Medulla oblongata (tissue), 1 donor: ENCODE measurements around the gene TIMP4.

Experiments
- DNase-seq: peaks from one replicate; pipeline ENCODE4 v3.0.0-alpha.2; 2015; ENCODE audit errors: extremely low spot score

TIMP4 gene

DNA sequence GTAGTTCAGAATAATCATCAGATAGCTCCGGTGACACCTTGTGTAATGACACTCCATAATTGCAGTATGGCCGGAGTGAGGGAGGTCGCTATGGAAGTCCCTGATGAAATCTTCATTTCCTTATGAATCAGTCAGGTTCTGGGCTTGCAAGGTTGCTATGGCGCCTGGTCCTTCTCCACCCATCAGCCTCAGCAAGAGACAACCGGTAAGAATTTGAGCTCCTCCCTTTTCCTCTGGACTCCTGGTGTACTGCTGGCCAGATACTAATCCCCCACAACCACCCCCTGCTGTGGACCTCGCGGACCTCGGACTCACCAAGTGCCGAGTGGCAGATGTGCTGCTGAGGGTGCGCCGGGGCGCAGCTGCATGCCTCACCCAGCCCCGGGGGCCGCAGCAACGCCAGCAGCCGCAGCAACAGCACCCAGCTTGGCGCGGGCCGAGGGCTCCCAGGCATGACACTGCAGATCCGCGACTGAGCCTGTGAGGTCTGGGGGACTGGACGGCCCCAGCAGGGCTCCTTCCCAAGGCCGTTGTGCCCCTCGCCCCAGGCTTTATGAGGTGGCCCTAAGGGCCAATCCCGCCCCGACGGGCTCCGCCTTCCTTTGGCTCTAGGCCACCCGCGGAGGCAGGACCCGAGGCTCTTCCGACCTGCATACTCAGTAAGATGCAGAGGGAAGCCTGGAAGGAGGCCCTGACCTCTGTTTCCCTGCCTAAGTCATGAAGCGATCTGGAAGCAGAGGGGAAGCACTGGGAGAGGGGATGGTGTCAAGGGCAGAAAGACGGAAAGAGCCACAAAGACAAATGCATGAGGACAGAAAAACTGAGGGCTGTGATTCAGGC is at the start of gene TIMP4:
Gene TIMP4 (minus strand): TSS at position 526 of the 840 bp plus-strand sequence. CDS start 72 bp downstream, at position 454.
- peak; percentile 26 for DNase-seq

DNA sequence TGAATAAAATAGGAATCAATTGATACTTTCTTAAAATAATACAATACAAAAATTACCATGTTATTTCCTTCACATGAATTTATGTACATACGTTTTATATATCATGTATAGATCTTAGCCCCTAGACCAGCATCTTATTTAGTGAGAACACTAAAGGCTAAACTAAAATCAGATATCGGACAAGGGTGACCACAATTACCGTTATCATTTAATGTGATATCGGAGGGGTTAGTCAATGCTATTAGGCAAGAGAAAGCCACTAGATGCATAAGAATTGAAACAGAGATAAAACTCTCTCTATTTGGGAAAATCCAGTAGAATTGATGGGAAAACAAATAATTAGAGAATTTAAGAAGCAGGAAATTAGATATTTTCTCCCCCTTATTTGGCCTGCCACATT is 46.5 kb upstream of the TIMP4 start:
- no peak for DNase-seq

DNA sequence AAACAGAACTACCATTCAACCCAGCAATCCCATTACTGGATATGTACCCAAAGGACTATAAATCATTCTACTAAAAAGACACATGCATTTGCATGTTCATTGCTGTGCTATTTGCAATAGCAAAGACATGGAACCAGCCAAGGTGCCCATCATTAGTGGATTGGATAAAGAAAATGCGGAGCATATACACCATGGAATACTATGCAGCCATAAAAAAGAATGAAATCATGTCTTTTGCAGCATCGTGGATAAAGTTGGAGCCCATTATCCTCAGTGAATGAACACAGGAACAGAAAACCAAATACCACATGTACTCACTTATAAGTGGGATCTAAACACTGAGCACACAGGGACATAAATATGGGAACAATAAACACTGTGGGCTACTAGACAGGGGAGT is 43.1 kb upstream of the TIMP4 start:
- no peak for DNase-seq

GRCh38 chr3:12198301-12198700 is 39.6 kb upstream of the TIMP4 start:
- no peak for DNase-seq

GRCh38 chr3:12197475-12197874 is 38.8 kb upstream of the TIMP4 start:
- no peak for DNase-seq

- DNase-seq, result no peak
These were observed 38.0 kb upstream of the TIMP4 start for GRCh38 chr3:12196684-12197083.

DNA sequence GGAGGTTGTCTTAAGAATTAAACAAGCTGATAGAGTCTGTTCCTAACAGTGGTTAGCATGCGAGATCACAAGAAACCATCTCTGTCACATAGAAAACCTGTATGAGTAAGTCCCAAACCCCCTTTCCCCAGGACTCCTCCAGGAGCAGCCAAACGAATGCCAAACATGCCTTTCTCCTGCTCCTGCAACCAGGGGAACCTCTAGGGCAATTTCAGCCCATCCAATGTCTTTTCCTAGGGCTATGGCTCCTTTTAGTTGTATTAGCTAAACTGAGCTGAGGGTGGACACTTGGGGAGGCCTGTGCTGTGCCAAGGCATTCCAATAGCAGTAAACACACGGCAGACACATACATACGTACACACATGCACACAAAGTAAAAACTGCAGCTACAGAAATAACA is 36.5 kb upstream of the TIMP4 start:
- DNase-seq, result no peak

- no peak for DNase-seq
These were observed 36.0 kb upstream of the TIMP4 start for GRCh38 chr3:12194669-12195161.

- no peak for DNase-seq
These were observed 35.5 kb upstream of the TIMP4 start for GRCh38 chr3:12194209-12194608.

DNA sequence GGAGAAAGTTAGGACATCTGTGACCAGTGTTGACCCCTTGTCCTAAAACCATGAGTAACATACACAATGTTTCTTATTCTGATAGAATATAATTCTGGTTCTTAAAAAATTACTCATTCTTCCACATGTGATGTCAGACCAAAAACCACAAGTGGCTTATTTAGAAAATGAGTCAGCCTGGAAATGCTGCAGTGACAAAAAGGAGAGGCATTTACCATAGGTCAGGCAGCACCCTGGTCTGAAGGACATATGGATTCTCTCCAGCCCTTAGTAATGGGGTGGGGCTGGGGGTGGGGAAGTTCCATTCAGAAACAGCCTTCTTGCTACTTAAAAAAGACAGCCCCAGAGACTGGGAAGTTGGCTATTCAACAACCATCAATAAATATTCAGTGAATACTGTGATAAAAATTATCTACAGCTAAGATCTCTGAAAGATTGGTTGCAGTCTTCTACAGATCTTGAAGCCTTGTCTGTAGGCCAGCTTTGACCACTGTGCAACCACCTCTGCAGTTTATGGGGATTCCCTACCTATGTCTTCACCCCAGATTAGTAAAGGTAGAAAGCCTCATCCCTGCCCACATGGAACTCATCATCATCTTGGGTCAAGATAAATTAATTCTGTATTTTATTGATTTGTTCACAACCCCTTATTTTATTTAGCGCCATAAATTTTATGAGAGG is 34.9 kb upstream of the TIMP4 start:
- no peak for DNase-seq

DNA sequence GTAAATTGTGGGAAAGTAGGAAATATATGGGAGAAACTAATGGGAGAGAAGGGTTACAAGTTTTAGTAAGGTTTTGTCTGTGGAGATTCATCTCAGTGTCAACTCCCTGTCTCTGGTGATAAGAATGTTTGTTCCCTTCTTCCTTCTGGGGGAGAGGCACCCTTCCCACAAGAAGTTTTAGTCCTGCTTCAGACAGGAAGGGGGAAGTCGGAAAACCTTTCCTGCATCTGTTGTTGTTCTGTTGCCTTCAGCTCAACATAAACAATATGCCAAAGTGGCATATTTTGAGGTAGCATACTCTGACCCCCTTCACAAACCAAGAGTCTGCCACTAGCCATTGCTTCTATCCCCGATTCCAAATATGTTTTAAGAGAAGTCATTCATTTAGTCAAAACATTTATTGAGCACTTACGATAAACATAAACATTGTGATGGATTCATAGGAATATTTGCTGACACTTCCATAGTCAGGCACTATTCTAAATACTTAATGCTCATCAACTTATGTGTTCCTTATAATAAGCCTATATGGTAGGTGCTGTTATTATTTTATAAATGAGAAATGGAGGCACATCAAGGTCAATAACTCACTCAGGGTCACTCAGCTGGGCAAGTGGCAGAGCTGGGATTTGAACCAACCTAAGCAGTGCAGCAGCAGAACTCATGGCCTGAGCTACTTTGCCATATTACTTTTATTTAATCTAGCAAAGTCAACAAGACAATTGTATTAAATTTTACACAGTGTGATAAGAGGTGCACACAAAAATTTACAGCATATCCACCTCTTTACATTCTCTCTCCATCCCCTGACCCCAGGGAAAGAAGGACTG is 34.2 kb upstream of the TIMP4 start:
- DNase-seq, result no peak

GRCh38 chr3:12192173-12192572 is 33.5 kb upstream of the TIMP4 start:
- DNase-seq, result no peak

- no peak for DNase-seq
These were observed 32.8 kb upstream of the TIMP4 start for GRCh38 chr3:12191559-12191958.

DNA sequence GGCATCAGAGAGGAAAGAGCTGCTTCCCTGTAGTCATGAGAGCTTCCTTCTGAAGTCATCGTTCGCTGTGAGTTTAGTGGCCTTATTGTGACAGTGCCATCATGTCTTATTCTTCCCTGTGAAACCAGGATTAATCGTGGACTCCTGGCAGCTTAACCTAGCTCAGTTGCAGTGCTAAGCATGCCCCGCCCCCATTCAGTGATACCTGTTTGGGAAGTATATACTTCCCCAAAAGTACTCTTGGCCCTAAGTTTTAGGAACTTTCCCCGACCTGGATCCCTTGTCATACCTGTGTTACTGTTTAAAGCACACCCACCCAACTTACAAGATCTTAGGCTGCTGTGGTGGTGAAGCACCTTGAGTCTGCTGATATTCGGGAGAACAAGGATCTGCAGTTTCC is 32.1 kb upstream of the TIMP4 start:
- DNase-seq, result no peak

DNA sequence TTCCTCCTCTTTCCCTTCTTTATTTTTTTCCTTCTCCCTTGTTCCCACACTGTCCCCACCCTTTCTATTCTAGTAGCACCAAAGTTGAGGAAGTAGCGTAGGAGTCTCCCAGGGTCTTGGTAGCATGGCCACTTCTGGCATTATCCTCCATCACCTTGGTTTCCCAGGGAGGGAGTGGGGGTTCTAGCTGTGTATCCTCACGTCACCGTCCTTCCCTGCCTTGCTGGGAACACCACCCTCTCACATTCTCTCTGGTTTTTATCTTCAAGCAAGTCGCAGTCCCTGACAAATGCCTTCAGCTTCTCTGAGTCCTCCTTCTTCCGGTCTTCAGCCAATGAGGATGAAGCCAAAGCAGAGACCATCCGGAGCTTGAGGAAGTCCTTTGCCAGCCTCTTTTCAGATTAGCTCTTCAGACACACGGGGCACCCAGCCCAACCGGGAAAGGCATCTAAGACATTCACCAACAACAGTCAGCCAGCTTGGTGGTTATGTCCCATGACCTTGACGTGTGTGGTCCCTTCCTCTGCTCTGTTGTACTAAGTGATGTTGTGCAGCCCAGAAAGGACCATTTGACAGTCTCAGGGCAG is 31.6 kb upstream of the TIMP4 start:
- DNase-seq, result no peak

- no peak for DNase-seq
These were observed 30.1 kb upstream of the TIMP4 start for GRCh38 chr3:12188681-12189287.

DNA sequence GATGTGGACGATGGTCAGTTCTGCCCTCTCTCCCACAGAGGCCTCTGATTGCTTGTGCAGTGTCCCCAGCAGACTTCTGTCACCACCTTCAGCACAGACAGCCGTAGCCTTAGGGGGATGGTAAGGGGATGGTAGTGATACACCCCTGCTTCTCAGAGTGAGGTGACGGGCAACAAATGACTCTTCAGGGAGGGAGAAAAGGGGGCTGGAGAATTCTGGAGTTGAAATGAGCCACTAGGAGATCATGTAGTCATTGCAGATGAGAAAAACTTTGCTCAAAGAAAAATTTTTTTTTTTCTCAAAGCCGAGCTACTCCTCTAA is 29.6 kb upstream of the TIMP4 start:
- no peak for DNase-seq

DNA sequence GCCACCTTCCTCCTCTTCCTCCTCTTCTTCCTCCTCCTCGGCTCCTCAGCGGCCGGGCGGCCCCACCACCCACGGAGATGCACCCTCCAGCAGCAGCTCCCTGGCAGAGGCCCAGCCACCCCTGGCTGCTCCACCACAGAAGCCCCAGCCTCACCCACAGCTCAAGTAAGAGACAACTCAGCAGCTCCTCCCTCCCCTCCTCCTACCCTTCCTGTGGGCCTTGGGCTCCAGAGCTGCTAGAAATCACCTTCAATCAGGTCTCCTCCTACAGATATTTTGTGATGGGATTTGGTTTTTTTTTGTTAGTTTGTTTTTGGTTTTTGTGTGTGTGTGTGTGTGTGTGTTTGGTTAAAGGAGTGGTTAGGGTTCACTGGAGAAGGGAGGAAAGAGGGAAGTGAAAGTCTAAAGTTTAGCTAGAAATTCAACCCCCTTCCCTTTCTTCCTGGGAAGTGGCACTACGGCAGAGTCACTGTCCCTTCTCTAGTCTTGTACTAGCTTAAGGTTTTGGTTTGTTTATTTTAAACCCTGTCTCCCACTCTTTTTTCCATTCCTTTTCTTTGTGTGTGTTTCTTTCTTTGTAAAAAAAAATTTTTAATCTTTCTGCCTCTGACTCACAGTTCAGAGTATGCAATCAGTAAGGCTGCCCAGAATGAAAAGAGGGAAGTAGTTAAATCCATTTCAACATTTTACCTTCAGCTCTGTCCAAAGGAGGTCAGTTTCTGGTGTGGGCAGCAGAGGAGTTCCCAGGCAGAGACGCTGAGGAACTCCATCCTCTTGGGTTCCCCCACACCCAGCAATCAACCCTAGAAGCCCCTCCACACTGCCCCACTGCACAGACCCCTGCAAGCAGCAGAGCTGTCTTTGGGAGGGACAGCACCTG is 29.0 kb upstream of the TIMP4 start:
- DNase-seq, result peak; percentile 66

DNA sequence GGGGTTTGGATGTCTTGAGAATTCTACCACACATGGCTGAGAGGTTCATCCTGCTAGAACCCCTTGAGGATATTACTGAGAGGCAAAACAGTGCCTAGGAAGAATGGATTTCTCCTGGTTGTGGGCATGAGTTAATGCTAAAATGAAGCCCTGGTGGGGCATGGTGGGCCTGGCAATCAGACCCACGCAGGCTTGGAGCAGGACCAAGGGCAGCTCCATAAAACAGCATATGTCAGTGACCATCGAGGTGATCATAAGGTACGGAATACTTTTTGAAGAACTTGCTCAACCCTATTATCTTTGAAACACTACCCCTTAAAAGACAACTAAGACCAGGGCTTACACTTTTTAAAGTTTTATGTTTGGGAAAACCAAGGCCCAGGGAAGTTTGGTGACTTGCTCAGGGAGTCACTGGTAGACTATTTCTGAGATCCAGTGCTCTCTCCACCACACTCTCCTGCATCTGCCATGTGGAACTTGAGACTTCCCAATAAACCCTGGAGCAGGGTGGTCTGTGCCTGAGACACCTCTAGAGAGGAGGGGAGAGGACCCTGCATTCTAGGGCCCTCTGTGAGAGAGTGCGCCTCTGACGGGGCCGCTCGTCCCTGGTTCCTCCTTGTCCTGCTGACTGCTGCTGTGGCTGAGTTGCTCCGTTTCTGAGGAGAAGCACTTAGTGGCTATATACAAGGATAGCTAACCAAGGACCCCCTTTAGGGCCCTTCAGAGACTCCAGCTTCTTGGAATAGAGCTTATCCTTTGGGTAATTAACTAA is 28.0 kb upstream of the TIMP4 start:
- DNase-seq, result no peak

DNA sequence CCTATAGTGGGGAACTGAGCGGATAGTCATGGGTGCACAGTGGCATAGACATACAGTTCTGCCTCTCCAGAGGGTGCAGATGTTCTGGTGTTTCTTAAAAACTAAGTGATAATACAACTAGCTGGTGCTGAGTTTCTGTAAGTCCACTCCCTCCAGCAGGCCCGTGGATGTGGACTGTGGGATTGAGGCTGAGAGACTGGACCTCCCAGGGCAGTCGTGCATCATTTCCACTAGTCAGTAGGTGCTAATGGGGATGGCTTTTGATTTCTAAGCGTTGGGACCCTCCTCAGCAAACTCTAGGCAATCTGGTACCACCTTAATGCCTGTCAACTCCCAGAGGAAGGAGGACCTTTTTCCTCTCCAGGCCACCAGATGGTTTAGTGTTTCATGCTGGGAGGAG is 27.3 kb upstream of the TIMP4 start:
- DNase-seq, result no peak
